WI38 (cell line): ENCODE data around the gene B4GALNT3.

Experiments used
- H3K4me3 ChIP-seq: 2 replicates; pipeline ENCODE4 v1.5.1; 2011; ENCODE audit warnings: low read depth, mild to moderate bottlenecking, control low read depth, low read length
- TF ChIP-seq, protein P1 (sequence below): IDR thresholded peaks from 2 replicates; pipeline ENCODE4 v1.5.1; 2012; ENCODE audit warnings: low read depth, mild to moderate bottlenecking, control low read depth, low read length

B4GALNT3 gene

DNA sequence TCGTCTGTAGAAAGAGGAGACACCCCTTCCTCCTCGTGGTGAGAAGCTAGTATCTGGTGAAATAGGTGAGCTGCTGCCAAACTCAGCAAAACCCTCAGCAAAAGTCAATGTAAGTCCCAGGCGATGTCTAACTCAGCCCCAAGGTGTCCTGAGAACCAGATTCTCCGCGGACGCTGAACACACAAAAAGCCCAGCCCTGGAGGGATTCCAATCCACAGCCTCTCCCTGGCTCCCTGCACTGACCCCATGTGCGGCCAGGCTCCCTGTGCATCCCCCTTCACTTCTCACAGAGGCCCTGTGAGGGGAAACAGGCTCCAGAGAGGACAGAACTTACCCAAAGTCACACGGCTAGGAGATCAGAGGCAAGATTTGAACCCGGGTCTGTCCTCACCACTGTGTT, 122.0 kb downstream of the B4GALNT3 start:
- no peak overlapping the region for H3K4me3 ChIP-seq
- TF ChIP-seq, protein P1, sequence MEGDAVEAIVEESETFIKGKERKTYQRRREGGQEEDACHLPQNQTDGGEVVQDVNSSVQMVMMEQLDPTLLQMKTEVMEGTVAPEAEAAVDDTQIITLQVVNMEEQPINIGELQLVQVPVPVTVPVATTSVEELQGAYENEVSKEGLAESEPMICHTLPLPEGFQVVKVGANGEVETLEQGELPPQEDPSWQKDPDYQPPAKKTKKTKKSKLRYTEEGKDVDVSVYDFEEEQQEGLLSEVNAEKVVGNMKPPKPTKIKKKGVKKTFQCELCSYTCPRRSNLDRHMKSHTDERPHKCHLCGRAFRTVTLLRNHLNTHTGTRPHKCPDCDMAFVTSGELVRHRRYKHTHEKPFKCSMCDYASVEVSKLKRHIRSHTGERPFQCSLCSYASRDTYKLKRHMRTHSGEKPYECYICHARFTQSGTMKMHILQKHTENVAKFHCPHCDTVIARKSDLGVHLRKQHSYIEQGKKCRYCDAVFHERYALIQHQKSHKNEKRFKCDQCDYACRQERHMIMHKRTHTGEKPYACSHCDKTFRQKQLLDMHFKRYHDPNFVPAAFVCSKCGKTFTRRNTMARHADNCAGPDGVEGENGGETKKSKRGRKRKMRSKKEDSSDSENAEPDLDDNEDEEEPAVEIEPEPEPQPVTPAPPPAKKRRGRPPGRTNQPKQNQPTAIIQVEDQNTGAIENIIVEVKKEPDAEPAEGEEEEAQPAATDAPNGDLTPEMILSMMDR = no peak

DNA sequence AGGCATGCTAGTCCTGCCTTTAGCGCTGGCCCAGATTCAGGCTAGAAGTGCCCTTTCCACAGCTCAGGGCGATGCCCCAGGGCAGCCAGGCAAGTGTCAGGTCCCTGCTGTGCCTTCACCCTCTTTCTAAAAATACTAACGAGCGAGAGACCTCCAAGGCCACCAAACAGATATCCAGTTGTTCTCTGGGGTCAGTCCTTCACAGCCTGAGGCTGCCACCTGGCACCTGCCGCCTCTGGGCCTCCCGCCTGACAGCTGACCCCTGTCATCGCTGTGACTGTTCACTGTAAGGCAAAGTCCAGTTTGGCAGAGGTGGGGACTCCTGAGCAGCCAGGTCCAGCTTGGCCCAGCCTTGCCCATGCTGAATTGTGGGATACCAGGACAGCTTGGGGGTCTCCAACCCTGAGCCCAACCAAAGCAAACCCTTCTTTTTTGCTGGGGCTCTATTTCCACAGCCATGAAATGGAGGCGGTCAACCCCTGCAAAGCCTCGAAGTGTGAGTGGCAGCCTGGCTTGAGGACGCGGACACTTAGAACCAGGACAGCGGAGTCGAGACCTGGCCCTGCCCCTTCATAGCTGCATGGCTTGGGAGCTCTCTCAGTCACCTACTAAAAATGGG, 123.6 kb downstream of the B4GALNT3 start:
- no peak overlapping the region for H3K4me3 ChIP-seq
- TF ChIP-seq, protein P1 = no peak

DNA sequence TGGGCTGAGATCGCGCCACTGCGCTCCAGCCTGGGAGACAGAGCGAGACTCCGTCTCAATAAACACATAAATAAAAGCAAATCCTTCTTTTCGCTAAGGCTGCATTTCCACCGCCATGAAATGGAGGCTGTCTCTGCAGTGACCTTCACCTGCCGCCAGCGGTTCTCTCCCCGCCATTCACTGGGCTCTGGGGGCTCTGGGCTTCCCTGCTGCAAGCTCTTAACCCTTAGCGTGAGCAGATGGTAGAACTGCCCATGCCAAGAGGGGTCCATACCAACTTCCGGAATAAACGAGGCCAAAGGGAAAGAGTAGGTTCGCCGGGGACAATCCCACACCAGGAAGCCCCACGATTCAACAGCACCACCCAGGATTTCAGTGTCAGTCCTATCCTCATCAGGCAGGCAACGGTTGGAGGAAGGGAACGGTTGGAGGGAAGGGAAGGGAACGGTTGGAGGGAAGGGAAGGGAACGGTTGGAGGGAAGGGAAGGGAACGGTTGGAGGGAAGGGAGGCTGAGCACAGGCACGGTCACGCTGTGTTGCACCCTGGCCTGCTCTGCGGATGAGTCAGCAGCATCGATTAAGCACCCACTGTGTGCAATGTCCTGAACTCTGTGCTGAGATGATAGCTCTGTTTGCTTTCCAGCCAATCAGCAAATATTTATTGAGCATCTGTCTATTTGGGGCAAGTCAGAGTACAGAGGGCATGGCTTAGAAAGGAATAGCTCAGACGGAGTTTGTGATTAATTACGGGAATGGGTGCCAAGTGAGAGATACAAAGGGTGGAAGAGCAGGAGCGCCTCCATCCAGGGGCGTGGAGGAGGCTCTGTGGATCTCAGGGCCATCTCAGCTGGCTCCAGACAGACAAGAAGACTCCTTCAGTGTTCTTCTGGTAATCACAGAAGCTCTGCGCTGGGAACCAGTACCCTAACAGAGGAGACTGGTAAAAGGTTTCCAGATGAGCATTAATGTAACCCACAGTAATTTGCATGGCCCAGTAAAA, 125.6 kb downstream of the B4GALNT3 start:
- TF ChIP-seq, protein P1 = no peak
- H3K4me3 ChIP-seq = no peak overlapping the region

DNA sequence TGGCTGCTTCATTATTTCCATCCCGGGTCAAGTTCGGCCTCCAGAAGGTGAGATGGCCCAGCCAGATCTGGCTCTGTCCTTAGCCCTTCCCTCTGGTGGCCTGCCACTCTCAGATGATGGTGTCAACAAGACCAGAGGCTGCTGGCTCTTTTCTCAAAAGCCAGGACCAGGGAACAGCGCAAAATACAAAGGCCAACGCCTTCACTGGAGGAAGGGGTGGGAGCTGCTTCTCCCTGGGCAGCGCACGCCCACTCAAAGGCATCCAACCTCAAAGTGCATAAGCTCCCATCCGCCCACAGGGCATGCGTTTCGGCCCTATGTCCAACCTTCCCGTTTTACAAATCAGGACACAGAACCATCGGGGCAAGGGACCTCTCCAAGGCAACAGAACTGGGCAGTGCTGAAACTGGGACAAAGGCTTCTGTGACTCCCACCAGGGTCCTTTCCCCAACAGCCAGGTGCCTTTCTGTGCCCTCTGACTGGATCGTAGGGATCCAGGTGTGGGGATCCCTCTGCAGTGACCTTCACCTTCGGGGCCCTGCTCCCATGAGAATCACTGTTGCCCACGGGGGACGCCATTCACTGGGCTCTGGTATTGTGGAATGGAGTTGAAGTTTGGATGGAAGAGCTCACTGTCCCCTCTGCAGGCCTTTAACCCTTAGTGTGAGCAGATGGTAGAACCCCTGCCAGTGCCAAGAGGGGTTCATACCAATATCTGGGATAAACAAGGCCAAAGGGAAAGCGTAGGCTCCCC, 126.8 kb downstream of the B4GALNT3 start:
- no peak overlapping the region for H3K4me3 ChIP-seq
- TF ChIP-seq, protein P1 = no peak

DNA sequence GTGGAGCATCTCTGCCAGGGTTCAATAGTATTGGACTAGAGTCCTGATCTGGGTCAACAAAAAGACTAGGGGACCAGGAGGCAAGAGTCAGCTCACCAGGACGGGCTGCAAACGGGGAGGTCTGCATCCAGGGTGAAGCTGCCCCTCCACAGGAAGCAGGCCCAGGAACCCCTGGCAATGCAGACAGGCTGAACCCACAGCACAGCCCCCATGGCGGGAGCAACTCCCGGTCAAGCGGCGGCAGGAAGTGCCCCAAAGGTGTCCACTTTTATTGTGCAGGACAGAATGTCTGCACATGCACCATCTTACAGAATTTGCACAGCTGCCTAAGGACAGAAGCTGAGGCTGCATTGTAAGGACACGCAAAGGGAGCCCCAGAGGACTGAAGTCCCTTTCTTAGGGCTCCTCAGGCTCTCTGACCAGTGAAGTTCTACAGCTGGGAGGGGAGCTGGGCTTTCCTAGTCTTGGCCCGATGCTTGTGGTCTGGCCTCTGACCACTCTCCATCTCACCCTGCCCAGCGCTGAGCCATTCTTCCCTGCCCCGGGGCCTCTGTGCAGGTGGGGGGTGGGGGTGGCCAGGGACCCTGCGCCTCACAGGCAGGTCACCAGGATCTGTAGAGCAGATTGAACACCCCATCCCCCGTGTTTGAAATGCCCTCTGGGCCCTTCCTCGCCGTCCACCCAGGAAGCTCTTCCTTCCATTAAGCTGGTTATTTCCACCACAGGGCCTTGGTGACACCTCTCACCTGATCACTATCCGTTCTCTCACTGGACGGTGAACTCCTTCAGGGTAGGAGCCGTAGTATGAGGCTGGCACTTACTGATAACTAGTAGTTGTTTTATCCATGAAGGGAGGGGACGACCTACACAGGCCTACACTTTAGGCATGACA, 127.6 kb downstream of the B4GALNT3 start:
- TF ChIP-seq, protein P1 = no peak

DNA sequence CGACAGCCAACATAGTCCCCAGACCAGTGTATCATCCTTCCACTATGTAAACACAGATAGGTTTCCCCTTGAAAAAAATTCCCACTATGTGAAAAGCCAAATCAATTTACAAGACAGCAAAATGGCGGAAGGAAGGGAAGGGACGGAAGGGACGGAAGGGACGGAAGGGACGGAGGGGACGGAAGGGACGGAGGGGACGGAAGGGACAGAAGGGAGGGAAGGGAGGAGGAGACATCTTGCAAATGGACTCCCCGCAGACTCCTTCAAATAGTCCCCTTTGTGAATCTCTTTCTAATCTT, 128.2 kb downstream of the B4GALNT3 start:
- TF ChIP-seq, protein P1 = no peak
- H3K4me3 ChIP-seq = no peak overlapping the region

More for the DNA sequence above, 127.6 kb downstream of the B4GALNT3 start:
- no peak overlapping the region for H3K4me3 ChIP-seq
